G401 (cell line): ENCODE data around the gene ARHGAP33. TPM values are rescaled to one million over a fixed set of nuclear protein-coding genes. Genes with fewer than 3 reads are reported as not detected.

ENCODE experiments used
- DNase-seq: peaks from one replicate; pipeline ENCODE4 v3.0.0-alpha.2; 2015; ENCODE audit warnings: low spot score
- in situ Hi-C: cut with HindIII; loops from 2 replicates; pipeline ENCODE4 v1.10.0; 2016; ENCODE audit warnings: low sequenced_read_pairs, mixed read lengths
- total RNA-seq: library from RNA; depleted of rRNA; stranded (reverse); fragments of >200 nt; shearing (Covaris generic); gene quantifications from 2 replicates; pipeline ENCODE4 v1.2.3, GENCODE V29; 2014; rRNA removed

ARHGAP33 gene, protein sequence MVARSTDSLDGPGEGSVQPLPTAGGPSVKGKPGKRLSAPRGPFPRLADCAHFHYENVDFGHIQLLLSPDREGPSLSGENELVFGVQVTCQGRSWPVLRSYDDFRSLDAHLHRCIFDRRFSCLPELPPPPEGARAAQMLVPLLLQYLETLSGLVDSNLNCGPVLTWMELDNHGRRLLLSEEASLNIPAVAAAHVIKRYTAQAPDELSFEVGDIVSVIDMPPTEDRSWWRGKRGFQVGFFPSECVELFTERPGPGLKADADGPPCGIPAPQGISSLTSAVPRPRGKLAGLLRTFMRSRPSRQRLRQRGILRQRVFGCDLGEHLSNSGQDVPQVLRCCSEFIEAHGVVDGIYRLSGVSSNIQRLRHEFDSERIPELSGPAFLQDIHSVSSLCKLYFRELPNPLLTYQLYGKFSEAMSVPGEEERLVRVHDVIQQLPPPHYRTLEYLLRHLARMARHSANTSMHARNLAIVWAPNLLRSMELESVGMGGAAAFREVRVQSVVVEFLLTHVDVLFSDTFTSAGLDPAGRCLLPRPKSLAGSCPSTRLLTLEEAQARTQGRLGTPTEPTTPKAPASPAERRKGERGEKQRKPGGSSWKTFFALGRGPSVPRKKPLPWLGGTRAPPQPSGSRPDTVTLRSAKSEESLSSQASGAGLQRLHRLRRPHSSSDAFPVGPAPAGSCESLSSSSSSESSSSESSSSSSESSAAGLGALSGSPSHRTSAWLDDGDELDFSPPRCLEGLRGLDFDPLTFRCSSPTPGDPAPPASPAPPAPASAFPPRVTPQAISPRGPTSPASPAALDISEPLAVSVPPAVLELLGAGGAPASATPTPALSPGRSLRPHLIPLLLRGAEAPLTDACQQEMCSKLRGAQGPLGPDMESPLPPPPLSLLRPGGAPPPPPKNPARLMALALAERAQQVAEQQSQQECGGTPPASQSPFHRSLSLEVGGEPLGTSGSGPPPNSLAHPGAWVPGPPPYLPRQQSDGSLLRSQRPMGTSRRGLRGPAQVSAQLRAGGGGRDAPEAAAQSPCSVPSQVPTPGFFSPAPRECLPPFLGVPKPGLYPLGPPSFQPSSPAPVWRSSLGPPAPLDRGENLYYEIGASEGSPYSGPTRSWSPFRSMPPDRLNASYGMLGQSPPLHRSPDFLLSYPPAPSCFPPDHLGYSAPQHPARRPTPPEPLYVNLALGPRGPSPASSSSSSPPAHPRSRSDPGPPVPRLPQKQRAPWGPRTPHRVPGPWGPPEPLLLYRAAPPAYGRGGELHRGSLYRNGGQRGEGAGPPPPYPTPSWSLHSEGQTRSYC
- 1.7 and 4.6 TPM in 2 replicates for total RNA-seq

DNA sequence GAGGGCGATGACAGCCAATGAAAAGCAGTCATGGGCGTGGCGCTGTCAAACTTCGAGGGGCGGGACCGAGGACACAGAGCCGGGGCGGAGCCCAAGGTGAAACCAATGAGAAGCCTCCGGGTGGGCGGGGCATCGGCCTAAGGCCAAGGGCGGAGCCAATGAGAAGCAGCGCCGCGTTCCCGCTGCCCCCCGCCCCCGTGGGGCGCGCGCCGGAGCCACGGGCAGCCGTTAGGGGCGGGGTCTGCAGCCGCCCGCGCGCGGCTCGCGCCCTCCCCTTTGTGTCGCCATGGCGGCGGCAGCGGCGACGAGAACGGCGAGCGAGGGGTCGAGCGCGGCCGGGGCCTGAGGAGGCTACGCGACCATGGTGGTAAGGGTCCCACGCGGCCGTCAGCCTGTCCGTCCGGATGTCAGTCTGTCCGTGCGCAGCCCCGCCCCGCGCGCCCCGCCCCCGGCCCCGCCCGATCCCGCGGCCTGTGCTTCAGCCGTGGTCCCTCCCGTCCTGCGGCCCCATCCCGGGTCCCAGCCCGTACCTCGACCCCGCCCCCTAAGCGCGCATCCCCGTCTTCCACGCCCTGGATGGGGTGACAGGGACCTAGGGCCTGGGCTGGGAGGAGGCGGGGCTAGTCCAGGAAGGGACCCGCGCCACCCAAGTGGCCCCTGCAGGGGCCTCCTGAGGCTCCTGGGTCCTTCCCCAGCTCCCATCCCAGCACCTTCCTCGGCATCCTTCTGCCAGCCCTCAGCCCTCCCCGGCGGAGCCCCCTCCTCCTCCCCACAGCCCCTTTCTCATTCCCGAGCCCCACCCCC, at the start of gene ARHGAP33:
Gene ARHGAP33, plus strand, starts transcription at position 267 of the 804 bp plus-strand sequence. Its CDS starts 95 bp downstream, at position 362.
- DNase-seq, result peak; percentile 99
- in situ Hi-C loops, result no loop called here

DNA sequence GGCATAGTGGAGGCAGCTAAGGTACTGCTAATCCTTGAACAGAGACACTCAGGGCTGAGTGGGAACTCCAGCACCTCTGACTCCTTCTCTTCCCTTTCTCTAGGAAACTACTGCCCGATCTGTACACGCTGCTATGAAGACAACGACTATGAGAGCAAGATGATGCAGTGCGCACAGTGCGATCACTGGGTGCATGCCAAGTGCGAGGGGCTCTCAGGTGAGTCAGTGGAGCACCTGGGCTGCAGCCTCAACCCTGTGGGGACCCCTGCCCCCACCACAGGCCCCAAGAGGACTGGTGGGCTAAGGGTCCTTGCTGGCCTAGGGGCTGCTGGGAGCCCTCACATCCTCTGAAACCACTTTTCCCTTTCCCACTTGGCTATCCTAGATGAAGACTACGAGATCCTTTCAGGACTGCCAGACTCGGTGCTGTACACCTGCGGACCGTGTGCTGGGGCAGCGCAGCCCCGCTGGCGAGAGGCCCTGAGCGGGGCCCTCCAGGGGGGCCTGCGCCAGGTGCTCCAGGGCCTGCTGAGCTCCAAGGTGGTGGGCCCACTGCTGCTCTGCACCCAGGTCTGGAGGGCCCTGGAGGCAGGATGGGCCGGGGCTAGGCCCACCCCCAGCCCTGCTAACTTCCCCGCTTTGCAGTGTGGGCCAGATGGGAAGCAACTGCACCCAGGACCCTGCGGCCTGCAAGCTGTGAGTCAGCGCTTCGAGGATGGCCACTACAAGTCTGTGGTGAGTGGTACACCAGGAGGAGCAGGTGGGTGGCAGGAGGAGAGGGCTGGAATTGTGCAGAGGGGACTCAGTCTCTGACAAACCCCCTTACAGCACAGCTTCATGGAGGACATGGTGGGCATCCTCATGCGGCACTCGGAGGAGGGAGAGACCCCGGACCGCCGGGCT, 48.1 kb upstream of the ARHGAP33 start:
- DNase-seq, result no peak
- in situ Hi-C loops, result no loop called here

DNA sequence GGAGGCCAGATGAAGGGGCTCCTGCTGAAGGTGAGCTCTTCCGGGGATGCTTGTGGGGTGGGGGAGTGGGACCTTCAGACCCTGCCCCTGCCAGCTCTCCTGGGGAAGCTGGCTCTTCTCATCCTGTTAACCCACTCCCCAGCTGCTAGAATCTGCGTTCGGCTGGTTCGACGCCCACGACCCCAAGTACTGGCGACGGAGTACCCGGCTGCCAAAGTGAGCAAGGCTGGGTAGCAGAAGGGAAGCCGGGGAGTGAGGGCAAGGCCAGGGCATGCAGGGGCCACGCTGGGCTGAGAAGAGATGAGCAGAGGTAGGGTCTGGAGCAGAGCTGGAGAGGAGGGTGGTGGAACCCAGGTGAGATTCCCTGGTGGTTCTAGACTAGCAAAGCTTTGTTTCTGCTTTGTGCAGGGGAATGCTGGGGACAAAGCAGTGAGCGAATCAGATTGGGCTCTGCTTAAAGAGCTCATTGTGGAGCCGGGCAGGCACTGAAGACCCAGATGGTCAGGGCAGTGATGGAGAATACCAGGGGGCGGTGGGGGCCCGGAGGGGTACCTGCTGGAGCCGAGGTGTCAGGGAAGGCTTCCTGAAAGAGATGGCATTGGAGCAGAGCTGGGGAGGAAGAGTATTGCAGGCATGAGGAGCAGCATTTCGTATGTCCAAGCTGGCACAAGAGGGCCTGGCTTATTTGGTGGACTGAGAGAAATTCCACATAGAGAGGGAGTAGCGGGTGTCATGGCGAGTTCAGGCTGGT, 47.2 kb upstream of the ARHGAP33 start:
- in situ Hi-C loops, result no loop called here
- no peak for DNase-seq

DNA sequence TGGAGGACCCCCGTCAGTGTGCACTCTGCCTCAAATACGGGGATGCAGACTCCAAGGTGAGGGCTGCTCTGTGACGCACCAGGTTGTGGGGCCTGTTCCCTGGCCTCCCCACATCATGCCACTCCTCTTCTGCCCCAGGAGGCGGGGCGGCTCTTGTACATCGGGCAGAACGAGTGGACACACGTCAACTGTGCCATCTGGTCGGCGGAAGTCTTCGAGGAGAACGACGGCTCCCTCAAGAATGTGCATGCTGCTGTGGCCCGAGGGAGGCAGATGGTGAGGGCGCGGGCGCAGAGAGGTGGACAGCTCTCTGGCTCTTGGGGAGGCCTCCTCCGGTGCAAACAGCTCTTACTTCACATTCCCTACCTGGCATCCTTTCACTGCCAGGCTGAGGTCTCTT, 46.3 kb upstream of the ARHGAP33 start:
- in situ Hi-C loops, result no loop called here
- DNase-seq, result no peak

DNA sequence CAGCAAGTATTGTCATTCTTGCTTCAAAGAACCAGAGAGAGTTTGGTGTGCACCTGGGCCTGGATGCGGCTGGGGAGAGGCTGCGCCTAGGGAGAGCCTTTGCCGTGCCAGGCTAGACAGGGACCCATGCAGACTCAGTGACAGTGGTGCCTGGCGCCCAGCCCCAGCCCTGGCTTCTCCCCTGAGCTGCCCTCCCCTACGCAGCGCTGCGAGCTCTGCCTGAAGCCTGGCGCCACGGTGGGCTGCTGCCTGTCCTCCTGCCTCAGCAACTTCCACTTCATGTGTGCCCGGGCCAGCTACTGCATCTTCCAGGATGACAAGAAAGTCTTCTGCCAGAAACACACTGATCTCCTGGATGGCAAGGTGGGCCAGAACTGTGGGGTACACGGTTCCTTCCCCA, 45.6 kb upstream of the ARHGAP33 start:
- DNase-seq, result no peak
- in situ Hi-C loops, result no loop called here

DNA sequence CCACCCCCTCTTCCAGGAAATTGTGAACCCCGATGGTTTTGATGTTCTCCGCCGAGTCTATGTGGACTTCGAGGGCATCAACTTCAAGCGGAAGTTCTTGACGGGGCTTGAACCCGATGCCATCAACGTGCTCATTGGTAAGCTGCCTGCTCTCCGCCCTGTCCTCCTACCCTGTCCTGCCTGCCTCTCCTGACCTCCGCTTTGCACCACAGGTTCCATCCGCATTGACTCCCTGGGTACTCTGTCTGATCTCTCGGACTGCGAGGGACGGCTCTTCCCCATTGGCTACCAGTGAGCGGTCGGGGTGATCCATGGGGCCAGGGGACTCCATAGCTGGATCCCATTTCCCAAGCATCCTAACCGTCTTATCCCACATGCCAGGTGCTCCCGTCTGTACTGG, 45.0 kb upstream of the ARHGAP33 start:
- in situ Hi-C loops, result no loop called here
- no peak for DNase-seq

DNA sequence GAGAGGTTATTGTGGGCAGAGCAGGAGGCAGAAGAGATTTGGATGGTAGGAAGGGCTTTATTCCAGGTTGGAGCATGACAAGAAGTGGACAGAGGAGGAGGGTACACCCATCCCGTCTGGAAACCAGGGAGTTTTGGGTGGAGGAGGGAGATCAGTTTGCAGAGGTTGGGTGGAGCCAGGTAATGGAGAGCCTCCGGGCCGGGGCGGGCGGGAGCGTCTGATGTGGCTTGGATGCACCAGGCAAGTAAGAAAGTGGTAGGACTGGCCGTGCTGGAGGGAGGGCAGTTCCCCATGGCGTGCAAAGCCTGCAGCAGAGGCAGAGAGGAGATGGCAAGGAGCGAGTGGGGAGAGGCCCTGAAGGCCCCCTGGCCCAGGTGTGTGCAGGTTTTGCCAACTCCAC, 44.0 kb upstream of the ARHGAP33 start:
- DNase-seq, result no peak
- in situ Hi-C loops, result no loop called here

DNA sequence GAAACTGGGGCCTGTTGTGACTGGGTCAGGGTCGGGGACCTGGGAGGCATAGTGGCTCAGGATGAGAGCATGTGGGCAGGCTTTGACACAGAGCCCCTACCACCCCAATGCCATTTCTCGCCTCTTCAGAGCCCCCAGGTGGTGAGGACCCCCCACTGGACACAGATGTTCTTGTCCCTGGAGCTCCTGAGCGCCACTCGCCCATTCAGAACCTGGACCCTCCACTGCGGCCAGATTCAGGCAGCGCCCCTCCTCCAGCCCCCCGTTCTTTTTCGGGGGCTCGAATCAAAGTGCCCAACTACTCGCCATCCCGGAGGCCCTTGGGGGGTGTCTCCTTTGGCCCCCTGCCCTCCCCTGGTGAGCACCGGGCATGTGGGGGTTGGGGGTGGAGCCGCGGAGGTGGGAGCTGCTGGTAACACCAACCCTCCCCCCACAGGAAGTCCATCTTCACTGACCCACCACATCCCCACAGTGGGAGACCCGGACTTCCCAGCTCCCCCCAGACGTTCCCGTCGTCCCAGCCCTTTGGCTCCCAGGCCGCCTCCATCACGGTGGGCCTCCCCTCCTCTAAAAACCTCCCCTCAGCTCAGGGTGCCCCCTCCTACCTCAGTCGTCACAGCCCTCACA, 43.5 kb upstream of the ARHGAP33 start:
- in situ Hi-C loops, result no loop called here
- no peak for DNase-seq

DNA sequence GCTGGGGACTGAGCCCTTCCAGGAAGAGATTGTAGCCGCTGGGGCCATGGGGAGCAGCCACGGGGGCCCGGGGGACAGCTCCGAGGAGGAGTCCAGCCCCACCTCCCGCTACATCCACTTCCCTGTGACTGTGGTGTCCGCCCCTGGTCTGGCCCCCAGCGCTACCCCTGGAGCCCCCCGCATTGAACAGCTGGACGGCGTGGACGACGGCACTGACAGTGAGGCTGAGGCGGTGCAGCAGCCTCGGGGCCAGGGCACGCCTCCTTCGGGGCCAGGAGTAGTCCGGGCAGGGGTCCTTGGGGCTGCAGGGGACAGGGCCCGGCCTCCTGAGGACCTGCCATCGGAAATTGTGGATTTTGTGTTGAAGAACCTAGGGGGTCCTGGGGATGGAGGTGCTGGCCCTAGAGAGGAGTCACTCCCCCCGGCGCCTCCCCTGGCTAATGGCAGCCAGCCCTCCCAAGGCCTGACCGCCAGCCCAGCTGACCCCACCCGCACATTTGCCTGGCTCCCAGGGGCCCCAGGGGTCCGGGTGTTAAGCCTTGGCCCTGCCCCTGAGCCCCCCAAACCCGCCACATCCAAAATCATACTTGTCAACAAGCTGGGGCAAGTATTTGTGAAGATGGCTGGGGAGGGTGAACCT, 42.7 kb upstream of the ARHGAP33 start:
- in situ Hi-C loops, result no loop called here
- no peak for DNase-seq

DNA sequence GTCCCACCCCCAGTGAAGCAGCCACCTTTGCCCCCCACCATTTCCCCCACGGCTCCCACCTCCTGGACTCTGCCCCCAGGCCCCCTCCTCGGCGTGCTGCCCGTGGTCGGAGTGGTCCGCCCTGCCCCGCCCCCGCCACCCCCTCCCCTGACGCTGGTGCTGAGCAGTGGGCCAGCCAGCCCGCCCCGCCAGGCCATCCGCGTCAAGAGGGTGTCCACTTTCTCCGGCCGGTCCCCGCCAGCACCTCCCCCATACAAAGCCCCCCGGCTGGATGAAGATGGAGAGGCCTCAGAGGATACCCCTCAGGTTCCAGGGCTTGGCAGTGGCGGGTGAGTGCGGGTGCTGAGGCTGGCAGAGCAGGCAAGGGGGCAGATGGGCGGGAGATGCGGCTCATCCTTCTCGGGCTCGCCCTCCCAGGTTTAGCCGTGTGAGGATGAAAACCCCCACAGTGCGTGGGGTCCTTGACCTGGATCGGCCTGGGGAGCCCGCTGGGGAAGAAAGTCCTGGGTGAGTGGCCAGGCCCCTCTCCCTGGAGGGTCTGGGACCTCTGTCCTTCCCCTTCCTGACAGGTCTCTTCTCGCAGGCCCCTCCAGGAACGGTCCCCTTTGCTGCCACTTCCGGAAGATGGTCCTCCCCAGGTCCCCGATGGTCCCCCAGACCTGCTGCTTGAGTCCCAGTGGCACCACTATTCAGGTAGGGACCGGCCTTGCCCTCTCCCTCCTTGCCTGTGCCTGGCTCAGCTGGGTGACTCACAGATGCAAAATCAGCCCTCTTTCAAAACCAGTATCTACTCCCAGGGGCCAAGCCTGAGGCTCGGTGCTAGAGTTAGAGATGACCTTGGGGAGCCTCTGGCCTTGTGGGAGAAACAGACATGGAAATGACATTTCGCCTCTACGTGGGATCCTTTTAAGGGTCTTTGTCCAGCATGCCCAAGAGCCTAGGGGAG, 41.9 kb upstream of the ARHGAP33 start:
- in situ Hi-C loops, result no loop called here
- no peak for DNase-seq

DNA sequence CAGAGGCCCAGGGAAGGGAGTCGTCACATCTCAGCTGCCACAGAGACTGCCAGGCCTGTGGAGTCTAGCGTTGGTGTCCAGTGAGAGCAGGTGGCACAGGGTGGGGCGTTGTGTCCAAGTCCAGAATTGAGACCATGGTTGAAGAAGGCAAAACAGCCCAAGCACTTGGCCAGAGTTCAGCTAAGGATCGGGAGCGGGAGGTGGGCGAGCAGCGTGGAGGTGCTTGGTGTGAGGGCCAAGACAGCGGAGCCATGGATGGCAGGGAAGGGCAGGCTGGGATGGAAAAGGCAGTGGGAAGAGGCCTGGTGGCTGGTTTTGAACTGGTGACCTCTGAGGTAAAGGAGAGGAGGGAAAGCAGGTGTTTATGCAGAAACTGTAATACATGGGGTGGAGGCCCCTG, 41.1 kb upstream of the ARHGAP33 start:
- DNase-seq, result no peak
- in situ Hi-C loops, result no loop called here

DNA sequence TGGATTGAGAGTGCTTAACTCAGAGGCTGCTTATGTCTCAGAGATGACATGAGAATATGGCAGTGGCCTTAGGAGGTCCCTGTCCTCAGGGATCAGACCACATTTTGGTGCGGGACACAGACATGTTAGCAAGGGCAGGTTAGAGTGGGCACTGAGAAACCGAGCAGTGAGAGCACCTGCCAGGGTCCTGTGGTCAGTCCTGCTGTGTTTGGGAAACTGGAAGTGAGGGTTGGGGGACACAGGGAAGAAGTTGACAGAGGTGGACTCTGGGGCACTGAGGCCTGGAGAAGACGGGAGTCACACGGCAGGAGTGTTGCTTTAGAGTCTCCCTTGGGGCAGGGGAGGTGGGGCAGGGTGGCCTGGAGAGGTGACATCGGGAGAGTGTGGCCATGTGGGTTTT, 40.5 kb upstream of the ARHGAP33 start:
- no peak for DNase-seq
- in situ Hi-C loops, result no loop called here

DNA sequence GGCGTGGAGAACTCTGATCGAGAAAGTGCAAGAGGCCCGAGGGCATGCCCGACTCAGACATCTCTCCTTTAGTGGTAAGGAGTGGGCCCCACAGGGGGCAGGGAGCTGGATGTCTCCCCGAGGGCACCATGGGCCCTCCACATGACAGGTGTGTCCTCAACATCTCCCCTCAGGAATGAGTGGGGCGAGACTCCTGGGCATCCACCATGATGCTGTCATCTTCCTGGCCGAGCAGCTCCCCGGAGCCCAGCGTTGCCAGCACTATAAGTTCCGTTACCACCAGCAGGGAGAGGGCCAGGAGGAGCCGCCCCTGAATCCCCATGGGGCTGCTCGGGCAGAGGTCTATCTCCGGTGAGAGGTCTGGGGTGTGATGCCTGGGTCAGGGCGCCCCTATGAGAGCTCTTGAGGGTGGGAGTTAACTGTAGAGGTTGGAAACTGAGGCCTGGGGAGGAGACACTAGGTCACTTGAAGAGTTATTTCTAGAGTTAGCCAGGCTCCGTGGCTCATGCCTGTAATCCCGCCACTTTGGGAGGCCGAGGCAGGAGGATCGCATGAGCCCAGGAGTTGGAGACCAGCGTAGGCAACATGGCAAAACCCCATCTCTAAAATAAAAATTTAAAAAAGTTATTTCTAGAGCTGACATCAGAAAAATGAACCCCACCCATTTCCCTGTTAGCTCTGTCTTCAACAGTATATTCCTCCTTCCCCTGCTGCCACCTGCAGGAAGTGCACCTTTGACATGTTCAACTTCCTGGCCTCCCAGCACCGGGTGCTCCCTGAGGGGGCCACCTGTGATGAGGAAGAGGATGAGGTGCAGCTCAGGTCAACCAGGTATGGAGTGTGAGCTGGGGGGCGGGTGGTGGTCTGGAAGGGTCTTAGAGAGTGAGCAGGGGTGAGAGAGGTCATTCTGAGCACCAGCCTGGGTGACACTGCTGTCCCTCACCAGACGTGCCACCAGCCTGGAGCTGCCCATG, 38.2 kb upstream of the ARHGAP33 start:
- in situ Hi-C loops, result no loop called here
- DNase-seq, result no peak
